Activated CD8-positive, alpha-beta memory T cell treated with anti-CD3 and anti-CD28 coated beads, Interleukin-2, amount 50 U/mL, for 1 hour (primary cell): ENCODE data around the gene HMG20A.

Experiments used
- DNase-seq: peaks from one replicate; pipeline ENCODE4 v3.0.0-alpha.2; 2020; ENCODE audit errors: extremely low read depth

The HMG20A gene

GRCh38 chr15:77499087-77499760 is 78.5 kb downstream of the HMG20A start:
- no peak for DNase-seq

- no peak for DNase-seq
These were observed 80.3 kb downstream of the HMG20A start for GRCh38 chr15:77500989-77501388.

GRCh38 chr15:77502379-77503095 is 81.8 kb downstream of the HMG20A start:
- DNase-seq, result no peak

GRCh38 chr15:77503240-77503639 is 82.6 kb downstream of the HMG20A start:
- no peak for DNase-seq

GRCh38 chr15:77503764-77504163 is 83.1 kb downstream of the HMG20A start:
- DNase-seq, result no peak

- DNase-seq, result no peak
These were observed 83.6 kb downstream of the HMG20A start for GRCh38 chr15:77504306-77504705.

- no peak for DNase-seq
These were observed 84.2 kb downstream of the HMG20A start for GRCh38 chr15:77504871-77505270.

GRCh38 chr15:77505556-77505955 is 84.9 kb downstream of the HMG20A start:
- DNase-seq, result no peak

GRCh38 chr15:77506311-77507142 is 85.8 kb downstream of the HMG20A start:
- DNase-seq, result no peak

- no peak for DNase-seq
These were observed 86.6 kb downstream of the HMG20A start for GRCh38 chr15:77507143-77507897.

- no peak for DNase-seq
These were observed 87.2 kb downstream of the HMG20A start for GRCh38 chr15:77507911-77508310.

GRCh38 chr15:77508541-77509243 is 88.0 kb downstream of the HMG20A start:
- DNase-seq, result no peak

GRCh38 chr15:77510066-77511057 is 89.7 kb downstream of the HMG20A start:
- no peak for DNase-seq

- DNase-seq, result no peak
These were observed 91.2 kb downstream of the HMG20A start for GRCh38 chr15:77511869-77512268.

- no peak for DNase-seq
These were observed 92.5 kb downstream of the HMG20A start for GRCh38 chr15:77513226-77513625.

- DNase-seq, result no peak
These were observed 94.1 kb downstream of the HMG20A start for GRCh38 chr15:77514641-77515402.

- no peak for DNase-seq
These were observed 94.9 kb downstream of the HMG20A start for GRCh38 chr15:77515613-77516012.

- no peak for DNase-seq
These were observed 95.4 kb downstream of the HMG20A start for GRCh38 chr15:77516076-77516475.

- no peak for DNase-seq
These were observed 96.1 kb downstream of the HMG20A start for GRCh38 chr15:77516786-77517185.
